Stomach (tissue), 9 donors: ENCODE results near the gene CRABP2. TPM values are rescaled to one million over a fixed set of nuclear protein-coding genes. Genes with fewer than 3 reads are reported as not detected.

Source experiments
- DNase-seq, 2 donors: peaks; one replicate each; pipeline versions ENCODE4 v3.0.0 to v3.0.0-alpha.2; 2013 to 2019
- H3K27ac ChIP-seq, 5 donors: fragments of 200-600 bp in 4 of 5; sonication (generic) in 4 of 5; one replicate each; pipeline ENCODE4 v1.5.1; 2013 to 2019; ENCODE audit warnings: mild to moderate bottlenecking in 1 of 5, moderate library complexity in 1 of 5
- H3K27me3 ChIP-seq, 3 donors: fragments of 200-600 bp; sonication (generic); one replicate each; pipeline ENCODE4 v1.5.1; 2017 to 2019; ENCODE audit warnings: mixed run types in 1 of 3
- H3K36me3 ChIP-seq, 4 donors: fragments of 200-600 bp; sonication (generic); 1 replicate in 3 of 4; 2 replicates in 1 of 4; pipeline ENCODE4 v1.5.1; 2016 to 2019
- H3K4me1 ChIP-seq, 4 donors: fragments of 200-600 bp; sonication (generic); one replicate each; pipeline ENCODE4 v1.5.1; 2016 to 2019
- H3K4me3 ChIP-seq, 4 donors: fragments of 200-600 bp; sonication (generic) in 3 of 4; one replicate each; pipeline ENCODE4 v1.5.1; 2016 to 2019; ENCODE audit warnings: mild to moderate bottlenecking in 1 of 4
- H3K9me3 ChIP-seq, 4 donors: fragments of 200-600 bp; sonication (generic); one replicate each; pipeline ENCODE4 v1.5.1; 2016 to 2019
- EP300 ChIP-seq: sonication (generic); formaldehyde crosslinking; IDR thresholded peaks from one replicate; pipeline ENCODE4 v1.6.1; 2017; ENCODE audit warnings: antibody characterized with exemption
- POLR2A ChIP-seq, 4 donors: fragments of 450-650 bp; IDR thresholded peaks; one replicate each; pipeline ENCODE4 v1.6.1; 2016; ENCODE audit warnings: antibody characterized with exemption in 4 of 4, control low read depth in 2 of 4, mild to moderate bottlenecking in 1 of 4, moderate library complexity in 1 of 4
- POLR2AphosphoS5 ChIP-seq, 3 donors: sonication (generic); formaldehyde crosslinking; IDR thresholded peaks; one replicate each; pipeline ENCODE4 v1.6.1; 2016; ENCODE audit warnings: antibody characterized with exemption in 3 of 3
- WGBS, 5 donors: extraction: QIAGEN DNeasy Blood & Tissue Kit in 3 of 5; methylation state at CpG; one replicate each; pipeline versions ENCODE4 v1.1.5 to v1.1.7; 2013 to 2018; 5-methylcytosine and 5-hydroxymethylcytosine counted together
- intact Hi-C: fragments of 100-400 bp; cut with DNase I; formaldehyde crosslinking; loops from one replicate; pipeline ENCODE4 v1.15.1; 2023; ENCODE audit warnings: low total_unique reads
- polyA plus RNA-seq, 3 donors: library from polyadenylated mRNA; stranded (reverse); fragments of 200-250 nt; gene quantifications; one replicate each; pipeline ENCODE4 v1.2.3, GENCODE V29; 2013
- total RNA-seq, 5 donors: library from RNA; depleted of rRNA; stranded (reverse); fragments of >200 nt; gene quantifications; one replicate each; pipeline versions ENCODE4 v1.1.0 to v1.2.3, GENCODE V29; 2014 to 2016
- TF ChIP-seq, protein P1 (sequence below), 7 experiments: fragments of 450-650 bp in 4 of 7; fragments of 200-600 bp in 3 of 7; sonication (generic) in 3 of 7; IDR thresholded peaks; one replicate each; pipeline ENCODE4 v1.5.1; 2016 to 2019; ENCODE audit warnings: antibody characterized with exemption in 7 of 7, control low read depth in 2 of 7, mild to moderate bottlenecking in 1 of 7
- donor health status: healthy with polysubstance abuse.
- donor health status: Bipolar disorder and iron deficiency.
- donor health status: healthy.

The CRABP2 gene
- total and polyA plus RNA-seq, 8 donors: 0.72 to 207 (median 6.9) TPM; not detected in 3

DNA sequence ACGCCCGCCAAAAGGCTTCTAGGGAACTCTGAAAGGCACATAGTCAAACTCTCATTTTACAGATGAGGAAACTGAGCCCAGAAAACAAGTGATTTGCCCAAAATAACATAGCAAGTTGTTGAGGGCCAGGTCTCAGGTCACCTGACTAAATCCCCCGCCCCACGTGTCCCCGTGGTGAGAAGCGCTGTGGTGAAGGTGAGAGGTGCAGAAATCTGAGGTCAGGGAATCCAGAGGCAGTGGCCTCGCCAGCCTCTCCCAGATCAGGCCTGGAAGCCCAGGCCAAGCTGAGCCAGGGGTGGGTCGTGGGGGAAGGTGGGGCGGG lies 41.0 kb upstream of the CRABP2 start:
- peaks cover 24 to 41% (median 35%) of the 10 kb centered on the region in 4 donors for H3K36me3 ChIP-seq
- 39 to 51% (median 46%) methylated on average over 9 of the region's 9 CpGs for WGBS, 5 donors
- no peak for DNase-seq
- no peaks in the 10 kb centered on the region for H3K27me3 ChIP-seq
- intact Hi-C loops: no loop called here
- peak overlapping the region; percentile 85 to 98 (median 98) for H3K27ac ChIP-seq
- TF ChIP-seq, protein P1, sequence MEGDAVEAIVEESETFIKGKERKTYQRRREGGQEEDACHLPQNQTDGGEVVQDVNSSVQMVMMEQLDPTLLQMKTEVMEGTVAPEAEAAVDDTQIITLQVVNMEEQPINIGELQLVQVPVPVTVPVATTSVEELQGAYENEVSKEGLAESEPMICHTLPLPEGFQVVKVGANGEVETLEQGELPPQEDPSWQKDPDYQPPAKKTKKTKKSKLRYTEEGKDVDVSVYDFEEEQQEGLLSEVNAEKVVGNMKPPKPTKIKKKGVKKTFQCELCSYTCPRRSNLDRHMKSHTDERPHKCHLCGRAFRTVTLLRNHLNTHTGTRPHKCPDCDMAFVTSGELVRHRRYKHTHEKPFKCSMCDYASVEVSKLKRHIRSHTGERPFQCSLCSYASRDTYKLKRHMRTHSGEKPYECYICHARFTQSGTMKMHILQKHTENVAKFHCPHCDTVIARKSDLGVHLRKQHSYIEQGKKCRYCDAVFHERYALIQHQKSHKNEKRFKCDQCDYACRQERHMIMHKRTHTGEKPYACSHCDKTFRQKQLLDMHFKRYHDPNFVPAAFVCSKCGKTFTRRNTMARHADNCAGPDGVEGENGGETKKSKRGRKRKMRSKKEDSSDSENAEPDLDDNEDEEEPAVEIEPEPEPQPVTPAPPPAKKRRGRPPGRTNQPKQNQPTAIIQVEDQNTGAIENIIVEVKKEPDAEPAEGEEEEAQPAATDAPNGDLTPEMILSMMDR (IDR thresholded peaks at IDR 0.05): no peak
- TF ChIP-seq POLR2AphosphoS5 (IDR thresholded peaks at IDR 0.05) (no peak), POLR2A (IDR thresholded peaks at IDR 0.05) (no peak), EP300 (no peak)
- H3K9me3 ChIP-seq: no peaks in the 10 kb centered on the region
- H3K4me3 ChIP-seq: peak overlapping the region; percentile 79 to 99 (median 88)
- peaks cover 52 to 70% (median 67%) of the 10 kb centered on the region in 4 donors for H3K4me1 ChIP-seq

DNA sequence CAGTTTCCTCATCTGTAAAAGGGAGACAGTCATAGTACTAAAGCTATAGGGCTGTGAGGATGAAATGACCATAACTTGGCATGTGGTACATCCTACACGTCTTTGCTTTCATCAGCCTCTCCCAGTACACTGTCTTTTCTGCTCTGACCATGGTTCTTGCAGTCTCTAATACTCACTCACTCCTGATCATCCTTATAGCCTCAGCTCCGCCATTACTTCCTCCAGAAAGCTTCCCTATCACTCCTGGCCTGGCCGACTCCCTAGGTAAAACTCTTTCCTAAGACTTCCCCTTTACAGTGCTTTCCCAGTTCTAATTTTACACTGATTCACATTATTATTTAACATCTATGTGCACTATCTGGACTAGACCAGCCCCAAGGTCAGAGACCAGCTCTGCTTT lies 40.5 kb upstream of the CRABP2 start:
- 56 to 64% (median 60%) methylated on average over 3 of the region's 3 CpGs for WGBS, 5 donors
- no peaks in the 10 kb centered on the region for H3K9me3 ChIP-seq
- H3K4me3 ChIP-seq: peak overlapping the region; percentile 79 to 99 (median 88)
- DNase-seq: no peak
- H3K27ac ChIP-seq: peak overlapping the region in 4 of 5 donors; percentile 97 to 98 (median 98)
- intact Hi-C loops: no loop called here
- TF ChIP-seq EP300 (no peak), POLR2AphosphoS5 (IDR thresholded peaks at IDR 0.05) (no peak), POLR2A (IDR thresholded peaks at IDR 0.05) (no peak)
- TF ChIP-seq, protein P1 (IDR thresholded peaks at IDR 0.05): no peak
- H3K36me3 ChIP-seq: peaks cover 24 to 41% (median 35%) of the 10 kb centered on the region in 4 donors
- peaks cover 52 to 71% (median 68%) of the 10 kb centered on the region in 4 donors for H3K4me1 ChIP-seq
- H3K27me3 ChIP-seq: no peaks in the 10 kb centered on the region

DNA sequence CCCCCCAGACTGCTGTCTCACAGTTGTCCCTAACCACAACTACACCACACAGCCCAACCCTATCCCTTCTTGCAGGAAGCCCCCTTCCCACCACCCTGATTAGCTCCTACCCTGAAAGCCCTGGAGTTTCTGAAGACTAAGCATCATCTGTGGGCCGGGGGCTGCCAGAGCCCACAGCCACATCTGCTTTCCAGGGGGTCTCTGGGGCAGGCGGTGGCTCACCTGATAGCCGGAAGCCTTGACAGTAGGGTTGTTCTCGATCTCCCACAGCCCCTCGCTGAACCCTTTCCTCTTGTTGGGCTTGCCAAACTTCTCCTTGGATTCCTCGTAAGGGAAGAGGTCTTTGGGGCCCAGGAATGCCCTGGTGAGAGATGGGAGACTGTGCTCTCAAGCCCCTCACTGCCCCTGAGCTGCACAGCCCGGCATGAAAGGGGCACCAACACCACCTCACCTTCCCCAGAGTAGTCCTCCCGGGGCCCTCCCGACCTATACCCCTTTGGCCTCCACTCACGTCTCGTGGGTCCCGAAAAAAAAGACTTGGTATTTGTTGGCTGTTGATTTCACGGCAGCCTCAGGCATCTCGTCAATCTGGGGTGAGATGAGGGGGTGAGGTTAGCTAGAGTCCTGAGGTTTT lies 39.5 kb upstream of the CRABP2 start:
- intact Hi-C loops: no loop called here
- TF ChIP-seq POLR2A (IDR thresholded peaks at IDR 0.05) (no peak), POLR2AphosphoS5 (IDR thresholded peaks at IDR 0.05) (no peak), EP300 (no peak)
- TF ChIP-seq, protein P1 (IDR thresholded peaks at IDR 0.05): no peak
- peaks cover 49 to 71% (median 69%) of the 10 kb centered on the region in 4 donors for H3K4me1 ChIP-seq
- 74 to 82% (median 79%) methylated on average over 14 of the region's 14 CpGs for WGBS, 5 donors
- H3K4me3 ChIP-seq: no peak overlapping the region
- H3K9me3 ChIP-seq: no peaks in the 10 kb centered on the region
- DNase-seq: no peak
- peaks cover 24 to 41% (median 35%) of the 10 kb centered on the region in 4 donors for H3K36me3 ChIP-seq
- peak overlapping the region in 3 of 5 donors; percentile 97 to 98 (median 98) for H3K27ac ChIP-seq
- H3K27me3 ChIP-seq: no peaks in the 10 kb centered on the region

DNA sequence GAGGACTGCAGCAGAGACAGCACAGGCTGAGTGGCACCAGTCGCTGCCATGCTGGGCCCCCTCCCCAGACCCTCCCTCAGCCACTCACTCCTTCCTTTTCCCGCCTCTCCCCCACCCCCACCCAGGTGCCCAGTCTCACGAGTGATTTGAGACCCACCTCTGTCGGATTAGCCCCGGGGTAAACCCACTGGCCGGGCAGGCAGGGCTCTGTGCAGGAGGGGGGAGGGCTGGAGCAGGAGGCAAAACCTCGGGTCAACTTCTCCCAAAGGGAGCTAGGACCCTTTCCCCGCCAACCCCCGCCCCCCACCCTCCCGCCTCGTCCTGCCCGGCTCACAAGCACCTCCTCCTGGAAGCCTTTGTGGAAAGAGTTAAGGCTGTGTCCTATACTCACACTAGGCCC lies 39.0 kb upstream of the CRABP2 start:
- intact Hi-C loops: no loop called here
- TF ChIP-seq, protein P1 (IDR thresholded peaks at IDR 0.05): no peak
- TF ChIP-seq EP300 (no peak), POLR2AphosphoS5 (IDR thresholded peaks at IDR 0.05) (no peak), POLR2A (IDR thresholded peaks at IDR 0.05) (no peak)
- peak overlapping the region in 3 of 5 donors; percentile 97 to 98 (median 98) for H3K27ac ChIP-seq
- 72 to 86% (median 79%) methylated on average over 6 to 12 of the region's 12 CpGs for WGBS, 5 donors
- no peak overlapping the region for H3K4me3 ChIP-seq
- peaks cover 44 to 71% (median 68%) of the 10 kb centered on the region in 4 donors for H3K4me1 ChIP-seq
- H3K27me3 ChIP-seq: no peaks in the 10 kb centered on the region
- no peak for DNase-seq
- no peaks in the 10 kb centered on the region for H3K9me3 ChIP-seq
- peaks cover 24 to 41% (median 35%) of the 10 kb centered on the region in 4 donors for H3K36me3 ChIP-seq
